Activated CD4-positive, alpha-beta T cell treated with anti-CD3 and anti-CD28 coated beads, Interleukin-2, amount 10 ng/mL, durations not matched to agents 7 days and 5 days (primary cell): ENCODE data around the gene RNF13. TPM values are rescaled to one million over a fixed set of nuclear protein-coding genes. Genes with fewer than 3 reads are reported as not detected.
A peak's percentile ranks its signal among the peaks of the same experiment; 100 is the strongest.
"Not testable (repeated sequence)": the region's sequence is repeated elsewhere in the genome, so short reads cannot be mapped to it uniquely, and the experiment has no call there.

ENCODE experiments used
- CTCF ChIA-PET: fragments of 350-600 bp; sonication (Branson Sonifier 250); formaldehyde crosslinking; loops from one replicate; lab custom pipeline; 2021; ENCODE audit warnings: antibody characterized with exemption; lab: Charles Lee
- POLR2A ChIA-PET: fragments of 350-600 bp; sonication (Branson Sonifier 250); formaldehyde crosslinking; loops from one replicate; lab custom pipeline; 2021; ENCODE audit warnings: antibody characterized with exemption; lab: Charles Lee
- DNase-seq: peaks from one replicate; pipeline ENCODE4 v3.0.0-alpha.2; 2020
- H3K27ac Mint-ChIP-seq: one replicate; pipeline ENCODE4 v1.8.0; 2021; ENCODE audit warnings: mild to moderate bottlenecking, moderate library complexity, mixed read lengths
- H3K27me3 Mint-ChIP-seq: one replicate; pipeline ENCODE4 v1.8.0; 2021; ENCODE audit warnings: mixed read lengths
- H3K36me3 Mint-ChIP-seq: one replicate; pipeline ENCODE4 v1.8.0; 2021; ENCODE audit warnings: low read depth, mixed read lengths
- H3K4me1 Mint-ChIP-seq: one replicate; pipeline ENCODE4 v1.8.0; 2021; ENCODE audit warnings: mixed read lengths
- H3K4me3 Mint-ChIP-seq: one replicate; pipeline ENCODE4 v1.8.0; 2021; ENCODE audit warnings: mild to moderate bottlenecking, moderate library complexity, mixed read lengths
- H3K9me3 Mint-ChIP-seq: one replicate; pipeline ENCODE4 v1.8.0; 2021; ENCODE audit warnings: mixed read lengths
- total RNA-seq, 2 experiments: library from RNA; stranded (reverse); gene quantifications; one replicate each; pipeline ENCODE4 v1.2.3, GENCODE V29; 2021

Gene RNF13
- total RNA-seq, 2 experiments from 2014 or later, result 33.0 to 45.7 TPM

DNA sequence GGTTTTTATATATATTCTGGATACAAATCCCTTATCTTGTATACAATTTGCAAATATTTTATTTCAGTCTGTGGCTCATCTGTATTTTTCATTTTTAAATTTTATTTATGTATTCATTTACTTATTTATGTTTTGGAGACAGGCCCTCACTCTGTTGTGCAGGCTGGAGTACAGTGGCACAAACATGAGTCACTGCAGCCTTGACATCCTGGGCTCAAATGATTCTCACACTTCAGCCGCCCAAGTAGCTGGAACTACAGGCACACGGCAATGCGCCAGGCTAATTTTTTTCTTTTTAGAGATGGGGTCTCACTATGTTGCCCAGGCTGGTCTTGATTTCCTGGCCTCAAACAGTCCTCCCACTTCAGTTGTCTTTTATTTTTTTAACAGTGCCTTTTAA lies 107.1 kb downstream of the RNF13 start:
- POLR2A ChIA-PET, result no interaction called here
- Mint-ChIP-seq H3K4me1 (no peaks in the 10 kb centered on the region), H3K27ac (no peak overlapping the region), H3K27me3 (no peaks in the 10 kb centered on the region), H3K9me3 (no peaks in the 10 kb centered on the region), H3K4me3 (no peak overlapping the region), H3K36me3 (peaks cover 27% of the 10 kb centered on the region)
- no peak for DNase-seq
- CTCF ChIA-PET, result no interaction called here

DNA sequence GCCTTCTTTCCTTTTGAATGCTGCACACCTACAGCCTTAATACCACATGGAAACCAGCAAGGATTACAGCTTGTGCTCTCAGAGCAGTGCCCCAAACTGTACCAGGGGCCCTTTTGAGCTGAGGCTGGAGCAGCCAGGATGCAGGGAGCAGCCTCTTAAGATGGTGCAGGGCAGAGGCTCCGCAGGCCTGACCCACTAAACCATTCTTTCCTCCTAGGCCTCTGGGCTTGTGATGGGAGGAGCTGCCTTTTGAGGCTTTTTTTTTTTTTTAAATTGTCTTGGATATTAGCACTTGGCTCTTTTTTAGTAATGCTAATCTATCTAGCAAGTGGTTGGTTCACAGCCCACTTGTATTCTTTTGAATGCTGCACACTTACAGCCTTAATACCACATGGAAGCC lies 120.0 kb downstream of the RNF13 start:
- CTCF ChIA-PET, result interaction anchor here (0.6 to 0.8 kb wide), 3 partner anchors 238 to 813 kb away, joined by 3 read pairs; no protein-coding TSS in a partner anchor
- peaks cover 35% of the 10 kb centered on the region for H3K36me3 Mint-ChIP-seq
- POLR2A ChIA-PET, result no interaction called here
- no peak for DNase-seq
- H3K27me3 Mint-ChIP-seq, result no peaks in the 10 kb centered on the region
- no peak overlapping the region for H3K27ac Mint-ChIP-seq
- peaks cover 9% of the 10 kb centered on the region for H3K9me3 Mint-ChIP-seq
- no peak overlapping the region for H3K4me3 Mint-ChIP-seq
- H3K4me1 Mint-ChIP-seq, result peaks cover 6% of the 10 kb centered on the region

- no peak for DNase-seq
- POLR2A ChIA-PET, result no interaction called here
- peaks cover 32% of the 10 kb centered on the region for H3K36me3 Mint-ChIP-seq
- no peak overlapping the region for H3K4me3 Mint-ChIP-seq
- no peaks in the 10 kb centered on the region for H3K27me3 Mint-ChIP-seq
- CTCF ChIA-PET, result no interaction called here
- H3K27ac Mint-ChIP-seq, result peak overlapping the region; percentile 9
- H3K9me3 Mint-ChIP-seq, result peaks cover 9% of the 10 kb centered on the region
- peaks cover 6% of the 10 kb centered on the region for H3K4me1 Mint-ChIP-seq
Observed at GRCh38 chr3:149933858-149934257, 120.8 kb downstream of the RNF13 start.

GRCh38 chr3:149934524-149934923 lies 121.5 kb downstream of the RNF13 start:
- H3K36me3 Mint-ChIP-seq, result peaks cover 26% of the 10 kb centered on the region
- H3K27ac Mint-ChIP-seq, result no peak overlapping the region
- H3K9me3 Mint-ChIP-seq, result peaks cover 9% of the 10 kb centered on the region
- no peak overlapping the region for H3K4me3 Mint-ChIP-seq
- H3K27me3 Mint-ChIP-seq, result no peaks in the 10 kb centered on the region
- POLR2A ChIA-PET, result no interaction called here
- H3K4me1 Mint-ChIP-seq, result peaks cover 6% of the 10 kb centered on the region
- CTCF ChIA-PET, result no interaction called here
- no peak for DNase-seq

DNA sequence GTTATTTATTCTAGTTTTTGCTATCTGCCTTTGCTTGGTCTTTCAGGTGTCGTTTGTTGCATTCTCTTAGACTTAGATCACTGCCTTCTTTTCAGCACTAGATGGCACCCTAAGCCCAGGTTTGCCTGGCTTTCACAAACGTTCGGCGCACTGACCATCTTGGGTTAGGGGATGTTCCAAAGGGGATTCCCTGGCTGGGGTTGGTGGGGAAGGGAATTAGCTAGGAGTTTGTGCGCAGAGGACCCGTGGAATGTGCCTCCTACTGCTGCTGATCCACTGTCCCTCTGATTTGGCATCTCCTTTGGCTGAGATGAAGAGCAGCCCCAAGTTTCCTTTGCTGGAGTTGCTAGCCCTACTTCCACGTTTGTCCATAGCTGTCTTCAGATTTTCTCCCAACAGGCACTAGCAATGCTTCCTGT lies 123.8 kb downstream of the RNF13 start:
- peaks cover 6% of the 10 kb centered on the region for H3K4me1 Mint-ChIP-seq
- CTCF ChIA-PET, result interaction anchor here (0.8 kb wide), 1 partner anchor 26 kb away, joined by 3 read pairs; no protein-coding TSS in a partner anchor
- H3K36me3 Mint-ChIP-seq, result peaks cover 17% of the 10 kb centered on the region
- no peaks in the 10 kb centered on the region for H3K27me3 Mint-ChIP-seq
- POLR2A ChIA-PET, result no interaction called here
- H3K9me3 Mint-ChIP-seq, result peaks cover 5% of the 10 kb centered on the region
- DNase-seq, result peak; percentile 40
- H3K4me3 Mint-ChIP-seq, result no peak overlapping the region
- H3K27ac Mint-ChIP-seq, result no peak overlapping the region

- CTCF ChIA-PET, POLR2A ChIA-PET, DNase-seq, H3K27me3 Mint-ChIP-seq, H3K4me3 Mint-ChIP-seq, H3K4me1 Mint-ChIP-seq, H3K9me3 Mint-ChIP-seq, H3K27ac Mint-ChIP-seq: not testable (repeated sequence)
- peaks cover 17% of the 10 kb centered on the region for H3K36me3 Mint-ChIP-seq
Observed at GRCh38 chr3:149938392-149939055, 125.5 kb downstream of the RNF13 start.

GRCh38 chr3:149941186-149941585 lies 128.2 kb downstream of the RNF13 start:
- Mint-ChIP-seq H3K27me3 (no peaks in the 10 kb centered on the region), H3K36me3 (peaks cover 25% of the 10 kb centered on the region), H3K9me3 (peaks cover 8% of the 10 kb centered on the region), H3K4me1 (peaks cover 2% of the 10 kb centered on the region), H3K4me3 (no peak overlapping the region), H3K27ac (no peak overlapping the region)
- POLR2A ChIA-PET, result no interaction called here
- CTCF ChIA-PET, result no interaction called here
- no peak for DNase-seq

DNA sequence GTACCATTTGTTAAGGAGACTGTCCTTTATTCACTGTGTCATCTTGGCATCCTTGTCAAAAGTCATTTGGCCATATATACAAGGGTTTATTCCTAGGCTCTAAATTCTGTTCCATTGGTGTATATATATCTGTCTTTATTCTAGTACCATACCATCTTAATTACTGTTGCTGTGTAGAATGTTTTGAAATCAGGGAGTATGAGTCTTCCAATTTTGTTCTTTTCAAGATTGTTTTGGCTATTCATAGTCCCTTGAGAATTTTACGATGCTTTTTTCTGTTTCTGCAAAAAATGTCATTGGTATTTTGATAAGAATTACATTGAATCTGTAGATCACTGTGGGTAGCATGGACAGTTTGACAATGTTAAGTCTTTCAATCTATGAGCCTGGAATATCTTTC lies 128.9 kb downstream of the RNF13 start:
- Mint-ChIP-seq H3K9me3 (peaks cover 8% of the 10 kb centered on the region), H3K4me1 (no peaks in the 10 kb centered on the region), H3K4me3 (no peak overlapping the region), H3K27ac (no peak overlapping the region), H3K27me3 (no peaks in the 10 kb centered on the region), H3K36me3 (peaks cover 25% of the 10 kb centered on the region)
- DNase-seq, result no peak
- CTCF ChIA-PET, result no interaction called here
- POLR2A ChIA-PET, result no interaction called here

DNA sequence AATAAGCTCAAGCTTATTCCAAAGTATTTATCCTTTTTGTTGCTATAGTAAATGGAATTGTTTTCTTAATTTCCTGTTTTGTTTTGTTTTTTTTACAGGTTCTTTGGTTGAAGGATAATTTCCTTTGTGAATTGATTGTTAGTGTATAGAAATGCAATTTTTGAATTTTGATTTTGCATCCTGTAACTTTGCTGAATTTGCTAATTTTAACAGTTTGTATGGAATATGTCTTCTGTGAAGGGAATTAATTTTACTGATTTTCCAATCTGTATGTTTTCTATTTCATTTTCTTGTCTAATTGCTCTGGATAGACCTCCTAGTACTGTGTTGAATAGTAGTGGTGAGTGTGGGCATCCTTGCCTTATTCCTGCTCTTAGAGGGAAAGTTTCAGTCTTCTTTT lies 129.4 kb downstream of the RNF13 start:
- Mint-ChIP-seq H3K27me3 (no peaks in the 10 kb centered on the region), H3K4me1 (no peaks in the 10 kb centered on the region), H3K4me3 (no peak overlapping the region), H3K9me3 (peaks cover 8% of the 10 kb centered on the region), H3K27ac (no peak overlapping the region), H3K36me3 (peaks cover 25% of the 10 kb centered on the region)
- CTCF ChIA-PET, result no interaction called here
- POLR2A ChIA-PET, result no interaction called here
- no peak for DNase-seq

GRCh38 chr3:149943966-149944365 lies 131.0 kb downstream of the RNF13 start:
- DNase-seq, H3K9me3 Mint-ChIP-seq, CTCF ChIA-PET, H3K4me1 Mint-ChIP-seq, POLR2A ChIA-PET, H3K27me3 Mint-ChIP-seq, H3K27ac Mint-ChIP-seq, H3K4me3 Mint-ChIP-seq: not testable (repeated sequence)
- peaks cover 27% of the 10 kb centered on the region for H3K36me3 Mint-ChIP-seq

- CTCF ChIA-PET, result no interaction called here
- Mint-ChIP-seq H3K36me3 (peaks cover 28% of the 10 kb centered on the region), H3K27me3 (no peaks in the 10 kb centered on the region), H3K9me3 (peaks cover 6% of the 10 kb centered on the region), H3K27ac (no peak overlapping the region), H3K4me1 (no peaks in the 10 kb centered on the region), H3K4me3 (no peak overlapping the region)
- no peak for DNase-seq
- POLR2A ChIA-PET, result no interaction called here
Observed at GRCh38 chr3:149947231-149947630, 134.2 kb downstream of the RNF13 start.

DNA sequence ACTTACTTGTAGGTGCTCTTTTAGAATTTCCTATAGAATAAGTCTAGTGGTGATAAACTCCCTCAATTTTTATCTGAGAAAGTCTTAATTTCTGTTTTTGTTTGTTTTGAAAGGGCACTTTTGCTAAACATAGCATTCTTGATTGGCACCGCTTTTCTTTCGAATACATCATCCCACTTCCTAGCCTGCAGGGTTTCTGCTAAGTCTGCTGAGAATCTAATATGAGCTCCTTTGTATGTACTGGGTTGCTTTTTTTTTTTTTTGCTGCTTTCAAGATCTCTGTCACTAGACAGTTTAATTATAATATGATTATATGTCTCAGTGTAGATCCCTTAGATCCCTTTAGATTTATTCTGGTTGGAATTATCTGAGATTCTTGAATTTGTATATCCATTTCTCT lies 136.2 kb downstream of the RNF13 start:
- Mint-ChIP-seq H3K27me3 (no peaks in the 10 kb centered on the region), H3K4me3 (no peak overlapping the region), H3K4me1 (peaks cover 2% of the 10 kb centered on the region), H3K36me3 (peaks cover 15% of the 10 kb centered on the region), H3K27ac (no peak overlapping the region), H3K9me3 (peaks cover 3% of the 10 kb centered on the region)
- DNase-seq, result no peak
- ChIA-PET POLR2A (no interaction called here), CTCF (interaction anchor here (0.6 kb wide), 2 partner anchors 452 to 1123 kb away, joined by 3 to 4 read pairs; no protein-coding TSS in a partner anchor)

- Mint-ChIP-seq H3K27ac (no peak overlapping the region), H3K27me3 (no peaks in the 10 kb centered on the region), H3K4me3 (no peak overlapping the region), H3K9me3 (no peaks in the 10 kb centered on the region), H3K4me1 (peaks cover 10% of the 10 kb centered on the region), H3K36me3 (peaks cover 3% of the 10 kb centered on the region)
- ChIA-PET CTCF (interaction anchor here (0.7 kb wide), 1 partner anchor 234 kb away, joined by 3 read pairs; no protein-coding TSS in a partner anchor), POLR2A (no interaction called here)
- no peak for DNase-seq
Observed at GRCh38 chr3:149954812-149955211, 141.8 kb downstream of the RNF13 start.

DNA sequence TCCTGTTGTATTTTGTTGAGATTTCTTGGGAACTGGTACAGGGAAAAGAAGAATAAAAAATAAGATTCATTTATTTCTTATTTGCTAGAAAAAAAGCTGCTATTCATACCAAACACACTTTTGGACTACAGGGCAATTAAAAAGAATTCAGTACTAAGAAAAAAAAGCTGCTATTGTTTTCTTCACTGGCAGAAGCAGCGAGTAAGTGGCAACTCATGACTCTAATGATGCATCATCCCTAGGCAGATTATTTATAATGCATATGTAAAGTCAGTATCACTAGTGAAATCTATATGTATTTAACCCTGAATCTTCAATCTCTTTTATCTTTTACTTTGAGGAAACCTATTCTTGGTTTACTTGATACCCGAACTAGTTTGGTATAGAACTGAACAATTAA lies 142.4 kb downstream of the RNF13 start:
- DNase-seq, result no peak
- Mint-ChIP-seq H3K4me3 (no peak overlapping the region), H3K27me3 (no peaks in the 10 kb centered on the region), H3K9me3 (no peaks in the 10 kb centered on the region), H3K36me3 (peaks cover under 1% of the 10 kb centered on the region), H3K27ac (no peak overlapping the region), H3K4me1 (peaks cover 10% of the 10 kb centered on the region)
- CTCF ChIA-PET, result no interaction called here
- POLR2A ChIA-PET, result no interaction called here
